HPDE6-E6E7 (cell line): ENCODE results near the gene CPNE9.
A peak's percentile ranks its signal among the peaks of the same experiment; 100 is the strongest.

Experiments
- DNase-seq: peaks from one replicate; pipeline ENCODE4 v3.0.0; 2011; ENCODE audit warnings: missing footprints; ENCODE audit errors: extremely low spot score

Gene CPNE9

GRCh38 chr3:9715764-9716437, 12.3 kb downstream of the CPNE9 start:
- peak; percentile 63 for DNase-seq

GRCh38 chr3:9716801-9717555, 13.3 kb downstream of the CPNE9 start:
- DNase-seq: no peak

- no peak for DNase-seq
Measured at GRCh38 chr3:9717563-9717962, 13.9 kb downstream of the CPNE9 start.

GRCh38 chr3:9718118-9718517, 14.5 kb downstream of the CPNE9 start:
- no peak for DNase-seq

GRCh38 chr3:9721015-9721699, 17.5 kb downstream of the CPNE9 start:
- DNase-seq: no peak

- no peak for DNase-seq
Measured at GRCh38 chr3:9721700-9722060, 18.0 kb downstream of the CPNE9 start.

- no peak for DNase-seq
Measured at GRCh38 chr3:9725775-9726515, 22.3 kb downstream of the CPNE9 start.

- no peak for DNase-seq
Measured at GRCh38 chr3:9727041-9727595, 23.5 kb downstream of the CPNE9 start.

GRCh38 chr3:9727743-9728142, 24.1 kb downstream of the CPNE9 start:
- DNase-seq: no peak

GRCh38 chr3:9729419-9729818, 25.8 kb downstream of the CPNE9 start:
- no peak for DNase-seq

- no peak for DNase-seq
Measured at GRCh38 chr3:9730657-9731205, 27.1 kb downstream of the CPNE9 start.

- DNase-seq: peak; percentile 82
Measured at GRCh38 chr3:9731206-9732079, 27.8 kb downstream of the CPNE9 start, which contains the start of gene BRPF1. Gene BRPF1, plus strand, starts transcription at chr3:9731735. Its CDS starts 2,406 bp downstream, at chr3:9734141.

GRCh38 chr3:9732080-9732739, 28.6 kb downstream of the CPNE9 start:
- peak; percentile 8 for DNase-seq

- DNase-seq: peak; percentile 6
Measured at GRCh38 chr3:9732740-9733115, 29.1 kb downstream of the CPNE9 start.

GRCh38 chr3:9736831-9737230, 33.2 kb downstream of the CPNE9 start:
- no peak for DNase-seq

- no peak for DNase-seq
Measured at GRCh38 chr3:9739181-9739580, 35.5 kb downstream of the CPNE9 start.

GRCh38 chr3:9742560-9742959, 38.9 kb downstream of the CPNE9 start:
- no peak for DNase-seq

- DNase-seq: no peak
Measured at GRCh38 chr3:9743548-9743947, 39.9 kb downstream of the CPNE9 start.

GRCh38 chr3:9744162-9744561, 40.5 kb downstream of the CPNE9 start:
- DNase-seq: no peak

- no peak for DNase-seq
Measured at GRCh38 chr3:9745521-9745920, 41.9 kb downstream of the CPNE9 start.
